ENCODE measurements around the gene MRPL4. TPM values are rescaled to one million over a fixed set of nuclear protein-coding genes. Genes with fewer than 3 reads are reported as not detected.

Gene MRPL4
- total RNA-seq (2014; rRNA removed; shearing (Covaris generic)) = 53.8 and 96.4 TPM in 2 replicates

- DNase-seq (ENCODE audit: low read depth) = peak; percentile 99
Observed at GRCh38 chr19:10251792-10252694, at the start of gene MRPL4. TSS of gene MRPL4 (plus strand) at chr19:10252214. CDS start at chr19:10252254, 40 bp downstream.

GRCh38 chr19:10203686-10204085 lies 48.3 kb upstream of the MRPL4 start:
- no peak for DNase-seq (ENCODE audit: low read depth)

- DNase-seq (ENCODE audit: low read depth) = peak; percentile 66
Observed at GRCh38 chr19:10205636-10206035, 46.4 kb upstream of the MRPL4 start.

- DNase-seq (ENCODE audit: low read depth) = peak; percentile 96
Observed at GRCh38 chr19:10206226-10206885, 45.7 kb upstream of the MRPL4 start.

GRCh38 chr19:10207026-10207425 lies 45.0 kb upstream of the MRPL4 start:
- DNase-seq (ENCODE audit: low read depth) = peak; percentile 70

- peak; percentile 63 for DNase-seq (ENCODE audit: low read depth)
Observed at GRCh38 chr19:10209315-10209714, 42.7 kb upstream of the MRPL4 start.

- DNase-seq (ENCODE audit: low read depth) = no peak
Observed at GRCh38 chr19:10211061-10211460, 41.0 kb upstream of the MRPL4 start.

GRCh38 chr19:10211691-10212090 lies 40.3 kb upstream of the MRPL4 start:
- DNase-seq (ENCODE audit: low read depth) = no peak

GRCh38 chr19:10214784-10215183 lies 37.2 kb upstream of the MRPL4 start:
- peak; percentile 71 for DNase-seq (ENCODE audit: low read depth)

GRCh38 chr19:10217085-10217484 lies 34.9 kb upstream of the MRPL4 start:
- DNase-seq (ENCODE audit: low read depth) = peak; percentile 21

- DNase-seq (ENCODE audit: low read depth) = peak; percentile 69
Observed at GRCh38 chr19:10219678-10220077, 32.3 kb upstream of the MRPL4 start.

GRCh38 chr19:10220695-10221094 lies 31.3 kb upstream of the MRPL4 start:
- DNase-seq (ENCODE audit: low read depth) = no peak

- DNase-seq (ENCODE audit: low read depth) = no peak
Observed at GRCh38 chr19:10222201-10222890, 29.7 kb upstream of the MRPL4 start.

GRCh38 chr19:10223488-10224213 lies 28.4 kb upstream of the MRPL4 start:
- DNase-seq (ENCODE audit: low read depth) = no peak

- DNase-seq (ENCODE audit: low read depth) = no peak
Observed at GRCh38 chr19:10224337-10224736, 27.7 kb upstream of the MRPL4 start.

- no peak for DNase-seq (ENCODE audit: low read depth)
Observed at GRCh38 chr19:10226021-10226375, 26.0 kb upstream of the MRPL4 start.

- no peak for DNase-seq (ENCODE audit: low read depth)
Observed at GRCh38 chr19:10226376-10227025, 25.5 kb upstream of the MRPL4 start.

GRCh38 chr19:10227026-10227971 lies 24.7 kb upstream of the MRPL4 start:
- no peak for DNase-seq (ENCODE audit: low read depth)

GRCh38 chr19:10228393-10228792 lies 23.6 kb upstream of the MRPL4 start:
- DNase-seq (ENCODE audit: low read depth) = no peak

GRCh38 chr19:10228920-10229319 lies 23.1 kb upstream of the MRPL4 start:
- DNase-seq (ENCODE audit: low read depth) = peak; percentile 40
